GM21447 (cell line): ENCODE measurements around the gene OR10W1.

Experiments
- ATAC-seq: cut with Tn5 transposase; IDR thresholded peaks from one replicate; pipeline ENCODE4 v1.9.1; 2021; ENCODE audit not compliant: unreplicated experiment

Gene OR10W1

GRCh38 chr11:58268142-58268541, at the start of gene OR10W1:
Gene OR10W1 (minus strand): TSS chr11:58268260. CDS start chr11:58267858, 402 bp downstream.
- no peak for ATAC-seq

- ATAC-seq, result no peak
These were observed 48.1 kb upstream of the OR10W1 start for GRCh38 chr11:58316142-58316541.

GRCh38 chr11:58301576-58301975, 33.5 kb upstream of the OR10W1 start:
- ATAC-seq, result no peak

- no peak for ATAC-seq
These were observed 24.0 kb upstream of the OR10W1 start for GRCh38 chr11:58292017-58292416.

GRCh38 chr11:58289266-58289665, 21.2 kb upstream of the OR10W1 start:
- ATAC-seq, result no peak

- ATAC-seq, result no peak
These were observed 18.2 kb upstream of the OR10W1 start for GRCh38 chr11:58286249-58286648.

- ATAC-seq, result no peak
These were observed 17.5 kb upstream of the OR10W1 start for GRCh38 chr11:58285483-58286040.

GRCh38 chr11:58276151-58276550, 8.1 kb upstream of the OR10W1 start:
- no peak for ATAC-seq

GRCh38 chr11:58275002-58275401, 6.9 kb upstream of the OR10W1 start:
- ATAC-seq, result no peak

- no peak for ATAC-seq
These were observed 8.1 kb downstream of the OR10W1 start for GRCh38 chr11:58259983-58260382.

GRCh38 chr11:58254936-58255335, 13.1 kb downstream of the OR10W1 start:
- ATAC-seq, result no peak

- no peak for ATAC-seq
These were observed 24.1 kb downstream of the OR10W1 start for GRCh38 chr11:58243954-58244353.

GRCh38 chr11:58227956-58228615, 40.0 kb downstream of the OR10W1 start:
- ATAC-seq, result no peak

GRCh38 chr11:58222721-58223120, 45.3 kb downstream of the OR10W1 start:
- ATAC-seq, result no peak
